ENCODE measurements around the gene PHF20. TPM values are rescaled to one million over a fixed set of nuclear protein-coding genes. Genes with fewer than 3 reads are reported as not detected.
"Not testable (repeated sequence)": the region's sequence is repeated elsewhere in the genome, so short reads cannot be mapped to it uniquely, and the experiment has no call there.

Gene PHF20
- total RNA-seq, 1 donor from 2014 or later = 55.1 TPM

DNA sequence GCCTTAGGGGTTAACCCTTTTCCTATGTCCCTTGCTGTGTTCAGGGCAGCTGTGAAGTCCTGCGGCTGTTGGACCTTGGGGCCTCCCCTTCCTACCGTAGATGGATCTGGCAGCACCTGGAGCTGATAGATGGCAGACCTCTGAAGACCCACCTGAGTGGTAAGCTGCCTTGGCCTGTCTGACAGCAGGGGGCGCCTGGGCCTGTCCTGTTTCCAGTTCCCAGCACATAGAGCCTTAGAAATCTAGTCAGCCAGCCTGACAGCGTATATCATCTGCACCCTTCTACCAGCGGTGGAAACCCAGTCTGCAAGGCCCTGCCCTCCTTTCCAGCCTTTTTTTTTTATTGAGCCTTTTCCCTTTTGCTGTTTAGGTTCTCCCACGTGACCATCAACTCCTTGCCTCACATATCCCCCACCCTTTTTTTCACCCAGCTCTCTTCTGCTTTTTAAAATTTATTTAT, 223.2 kb downstream of the PHF20 start:
- Mint-ChIP-seq H3K4me3 (ENCODE audit: low read depth) (no peak overlapping the region), H3K4me1 (ENCODE audit: low read depth) (peaks cover 3% of the 10 kb centered on the region), H3K36me3 (ENCODE audit: low read depth) (no peaks in the 10 kb centered on the region), H3K27ac (no peak overlapping the region), H3K9me3 (no peaks in the 10 kb centered on the region), H3K27me3 (ENCODE audit: low read depth) (peaks cover 10% of the 10 kb centered on the region)
- intact Hi-C loops (cut with micrococcal nuclease) = loop anchor here (1.0 to 5.0 kb wide), 3 partner anchors 143 to 442 kb away; no protein-coding TSS in a partner anchor
- DNase-seq (ENCODE audit: low spot score) = peak; percentile 51

- intact Hi-C loops (cut with micrococcal nuclease) = loop anchor here (5.0 kb wide), 1 partner anchor 441 kb away; no protein-coding TSS in a partner anchor
- H3K27me3 Mint-ChIP-seq (ENCODE audit: low read depth); DNase-seq (ENCODE audit: low spot score): not testable (repeated sequence)
Measured at GRCh38 chr20:35996492-35996891, 224.7 kb downstream of the PHF20 start.

More at GRCh38 chr20:35996492-35996891, 224.7 kb downstream of the PHF20 start:
- H3K9me3 Mint-ChIP-seq; H3K36me3 Mint-ChIP-seq (ENCODE audit: low read depth); H3K4me1 Mint-ChIP-seq (ENCODE audit: low read depth); H3K27ac Mint-ChIP-seq; H3K4me3 Mint-ChIP-seq (ENCODE audit: low read depth): not testable (repeated sequence)

Other genes starting within 250 kb of the PHF20 start
- gene C20orf173, start 242.4 kb upstream of the PHF20 start, total RNA-seq = not detected in 2 replicates
- 141 and 143 TPM in 2 replicates for gene ERGIC3, start 229.9 kb upstream of the PHF20 start, total RNA-seq
- 6.9 and 11.8 TPM in 2 replicates for gene SPAG4, start 156.2 kb upstream of the PHF20 start, total RNA-seq
- 342 and 347 TPM in 2 replicates for gene CPNE1, start 107.1 kb upstream of the PHF20 start, total RNA-seq
- 147 and 148 TPM in 2 replicates for gene RBM12, start 107.1 kb upstream of the PHF20 start, total RNA-seq
- gene NFS1, start 72.7 kb upstream of the PHF20 start, total RNA-seq = 39.1 and 39.8 TPM in 2 replicates
- gene ROMO1, start 72.6 kb upstream of the PHF20 start, total RNA-seq = 93.0 and 98.4 TPM in 2 replicates
- gene RBM39, start 29.8 kb upstream of the PHF20 start, total RNA-seq = 358 and 360 TPM in 2 replicates
- 39.5 and 40.3 TPM in 2 replicates for gene SCAND1, start 182.5 kb downstream of the PHF20 start, total RNA-seq
- 3.6 and 4.4 TPM in 2 replicates for gene CNBD2, start 196.6 kb downstream of the PHF20 start, total RNA-seq

All from activated T-helper 2 cell treated with anti-CD3 and anti-CD28 coated beads, Interferon-gamma antibody, Interleukin-2, Interleukin-4, amounts not matched to agents 10 μg/mL and 5 μg/mL and 100 μg/mL, durations not matched to agents 14 hours and 24 hours and 36 hours (primary cell).